ENCODE measurements around the gene CLSTN2.

CLSTN2 gene

GRCh38 chr3:140559546-140559945 is 624.6 kb downstream of the CLSTN2 start:
- DNase-seq (ENCODE audit: insufficient read length, low spot score) (no peak), FAIRE-seq (no peak)

DNA sequence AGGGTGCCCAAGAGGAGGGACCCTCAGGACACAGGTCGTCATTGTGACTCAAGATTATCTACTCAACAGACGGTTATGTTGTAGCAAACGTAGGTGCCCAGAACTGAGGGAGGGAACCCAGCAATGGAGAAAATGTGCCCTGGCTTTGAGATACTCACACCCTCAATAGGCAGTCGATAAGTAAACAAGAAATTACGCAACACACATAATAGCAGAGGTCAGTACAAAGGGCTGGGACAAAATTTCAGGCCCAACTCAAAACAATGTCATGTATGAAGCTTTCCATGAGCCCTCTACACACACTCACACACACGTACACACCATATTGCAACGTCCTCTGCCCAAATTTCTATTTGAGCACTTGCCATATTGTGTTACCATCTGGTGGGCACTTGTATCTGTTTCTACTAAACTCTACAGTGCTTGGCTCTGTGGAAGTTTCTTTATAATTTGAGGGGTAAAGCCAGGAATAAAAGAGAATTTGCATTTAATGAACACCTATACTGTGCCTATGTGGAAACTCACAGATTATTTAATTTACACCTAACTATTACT is 628.3 kb downstream of the CLSTN2 start:
- FAIRE-seq (no peak), DNase-seq (ENCODE audit: insufficient read length, low spot score) (no peak)

DNA sequence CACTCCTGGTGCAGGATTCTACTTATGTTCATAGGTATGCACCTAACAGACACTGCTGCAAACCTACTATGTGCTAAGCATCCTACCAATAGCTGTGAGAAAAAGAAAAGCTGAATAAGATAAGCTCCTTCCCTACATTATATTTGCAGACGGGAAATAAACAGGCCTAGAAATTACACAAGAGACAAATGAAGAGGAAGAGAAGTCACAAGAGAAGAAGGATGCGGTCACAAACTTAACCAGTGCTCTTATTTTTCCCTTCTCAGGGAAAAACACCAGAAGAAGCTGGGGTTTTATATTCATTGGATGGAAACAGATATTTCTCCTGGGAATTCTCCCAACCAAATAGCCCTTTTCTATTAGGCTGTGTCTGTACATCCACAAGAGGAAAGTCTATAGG is 633.1 kb downstream of the CLSTN2 start:
- DNase-seq (ENCODE audit: insufficient read length, low spot score) (no peak), FAIRE-seq (no peak)

DNA sequence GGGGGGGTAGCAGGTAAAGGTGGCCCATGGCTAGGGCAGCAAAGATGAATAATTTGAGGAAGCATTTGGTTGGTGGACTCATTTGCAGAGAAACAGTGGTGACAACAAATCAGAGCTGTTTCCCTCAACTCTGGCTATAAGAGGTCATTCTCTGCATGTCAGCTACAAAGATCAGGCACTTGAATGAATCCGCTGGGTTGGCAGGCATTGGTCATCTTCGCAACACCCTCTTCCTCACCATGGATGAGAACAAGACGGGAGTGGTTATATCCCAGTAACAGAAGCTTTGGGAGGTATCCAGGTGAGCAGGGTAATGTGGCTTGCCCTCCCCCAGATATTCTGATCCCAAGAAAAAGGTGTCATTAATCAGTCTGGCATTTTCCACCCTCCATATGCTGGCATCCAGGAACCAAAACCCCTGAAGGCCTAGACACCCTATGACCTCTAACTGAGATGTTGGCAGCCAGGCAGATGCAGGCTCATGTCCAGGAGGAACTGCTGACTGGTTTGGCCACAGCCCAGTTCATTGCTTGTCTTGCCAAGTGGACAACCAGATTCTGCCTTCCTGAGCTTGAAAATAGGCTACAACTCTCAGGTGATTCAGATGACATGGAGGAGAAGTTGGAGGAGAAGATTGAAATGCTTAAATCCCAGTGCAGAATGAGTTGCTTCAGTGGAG is 634.0 kb downstream of the CLSTN2 start:
- no peak for DNase-seq (ENCODE audit: insufficient read length, low spot score)
- FAIRE-seq = no peak

DNA sequence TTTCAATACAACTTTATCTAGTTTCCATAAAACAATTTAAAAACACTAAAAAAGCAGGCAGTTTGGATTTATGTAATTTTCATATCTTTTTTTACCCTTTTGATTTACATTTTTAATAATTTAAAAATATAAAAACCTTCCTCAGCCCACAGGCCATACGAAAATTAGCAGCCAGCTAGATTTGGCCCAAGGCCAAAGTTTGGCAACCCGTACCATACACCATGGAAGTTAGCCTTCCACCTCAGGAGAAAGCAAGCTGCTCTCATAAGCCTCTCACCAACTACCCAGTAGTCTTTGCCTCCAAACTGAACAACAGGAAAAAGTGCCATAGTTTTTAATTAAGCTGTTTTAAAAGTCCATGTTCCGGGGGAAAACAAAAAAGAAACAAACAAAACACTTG is 635.6 kb downstream of the CLSTN2 start:
- DNase-seq (ENCODE audit: insufficient read length, low spot score) = no peak
- FAIRE-seq = no peak

- DNase-seq (ENCODE audit: insufficient read length, low spot score) (no peak), FAIRE-seq (no peak)
These were observed 636.9 kb downstream of the CLSTN2 start for GRCh38 chr3:140571836-140572235.

- DNase-seq (ENCODE audit: insufficient read length, low spot score) = no peak
- FAIRE-seq = no peak
These were observed 637.3 kb downstream of the CLSTN2 start for GRCh38 chr3:140572334-140572733.

- FAIRE-seq = no peak
These were observed 638.0 kb downstream of the CLSTN2 start for GRCh38 chr3:140573011-140573410.

GRCh38 chr3:140574375-140574774 is 639.4 kb downstream of the CLSTN2 start:
- no peak for FAIRE-seq
- no peak for DNase-seq (ENCODE audit: insufficient read length, low spot score)

More at GRCh38 chr3:140573011-140573410, 638.0 kb downstream of the CLSTN2 start:
- DNase-seq (ENCODE audit: insufficient read length, low spot score) = no peak

- FAIRE-seq (no peak), DNase-seq (ENCODE audit: insufficient read length, low spot score) (no peak)
These were observed 641.5 kb downstream of the CLSTN2 start for GRCh38 chr3:140576449-140576848.

- no peak for DNase-seq (ENCODE audit: insufficient read length, low spot score)
- no peak for FAIRE-seq
These were observed 642.9 kb downstream of the CLSTN2 start for GRCh38 chr3:140577911-140578310.

DNA sequence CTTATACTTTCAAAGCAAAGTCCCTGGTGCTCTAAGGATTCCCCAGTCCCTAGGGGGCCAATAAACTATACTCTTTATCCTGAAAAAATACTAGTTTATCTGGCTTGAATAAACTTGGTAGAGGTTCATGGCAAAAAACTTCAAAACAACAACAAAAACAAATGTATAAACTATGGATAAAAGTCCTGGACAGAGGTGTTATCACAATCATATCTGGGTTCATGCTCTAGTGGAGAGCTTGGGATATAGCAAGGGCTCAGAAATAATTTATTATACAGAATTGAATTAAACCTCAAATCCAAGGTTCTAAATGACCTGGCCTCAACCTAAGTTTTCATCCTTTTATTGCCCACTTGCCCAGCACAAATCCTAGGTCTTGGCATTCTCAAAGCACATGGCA is 644.3 kb downstream of the CLSTN2 start:
- DNase-seq (ENCODE audit: insufficient read length, low spot score) (no peak), FAIRE-seq (no peak)

- no peak for FAIRE-seq
- no peak for DNase-seq (ENCODE audit: insufficient read length, low spot score)
These were observed 645.8 kb downstream of the CLSTN2 start for GRCh38 chr3:140580746-140581145.

DNA sequence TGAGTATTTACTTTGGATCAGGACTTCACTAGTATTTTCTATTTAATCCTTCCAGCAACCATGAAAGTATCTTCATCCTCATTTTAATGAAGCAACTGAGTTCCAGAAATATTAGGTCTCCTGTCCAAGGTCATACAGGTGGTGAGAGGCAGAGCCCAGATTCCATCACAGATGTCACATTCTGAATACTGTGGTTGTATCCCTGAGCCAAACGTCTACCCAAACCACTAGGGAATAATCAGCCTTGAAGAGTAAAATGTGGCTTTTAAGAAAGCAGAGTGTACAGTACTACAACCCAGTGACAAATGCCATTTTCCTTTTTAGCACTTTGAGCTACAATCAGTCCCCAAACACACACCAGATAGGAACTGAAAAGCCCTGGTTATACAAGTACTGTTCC is 649.6 kb downstream of the CLSTN2 start:
- no peak for DNase-seq (ENCODE audit: insufficient read length, low spot score)
- no peak for FAIRE-seq

DNA sequence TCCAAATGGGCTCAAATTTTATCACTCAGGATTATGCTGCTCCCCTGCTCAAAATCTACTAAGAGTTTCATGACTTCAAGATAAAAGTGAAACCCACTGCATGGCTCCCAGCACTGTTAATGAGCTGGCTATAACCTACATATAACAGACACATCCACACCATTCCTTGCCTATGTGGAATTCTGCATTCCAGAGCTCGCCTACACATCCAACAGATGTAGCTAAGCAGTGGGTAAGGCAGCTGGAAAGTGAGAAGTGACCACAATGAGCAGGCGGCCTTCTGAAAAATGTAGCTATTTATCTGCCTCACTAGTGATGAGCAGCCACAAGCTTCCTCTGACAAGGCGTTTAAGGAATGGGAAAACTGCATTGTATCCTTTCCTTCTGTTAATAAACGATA is 650.8 kb downstream of the CLSTN2 start:
- DNase-seq (ENCODE audit: insufficient read length, low spot score) = no peak
- peak; percentile 71 for FAIRE-seq

DNA sequence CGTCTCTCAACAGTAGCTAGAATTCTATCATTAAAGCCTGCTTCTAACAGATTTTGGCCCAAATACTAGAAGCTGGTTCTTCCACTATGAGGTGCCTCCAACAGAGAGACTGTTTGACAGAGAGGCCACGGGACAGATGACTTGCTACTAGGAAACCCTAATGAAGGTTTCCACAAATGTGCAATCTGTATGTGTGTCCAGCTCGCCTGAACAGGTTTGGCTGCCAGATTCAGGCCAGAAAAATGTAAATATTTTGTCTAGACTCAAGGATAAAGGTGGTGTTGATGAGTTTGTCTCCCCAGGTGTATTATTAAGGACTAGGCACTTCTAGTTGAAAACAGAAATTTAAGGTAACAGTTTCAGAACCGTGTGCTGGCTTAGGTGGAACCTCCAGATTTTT is 651.3 kb downstream of the CLSTN2 start:
- FAIRE-seq (no peak), DNase-seq (ENCODE audit: insufficient read length, low spot score) (no peak)

- FAIRE-seq (no peak), DNase-seq (ENCODE audit: insufficient read length, low spot score) (no peak)
These were observed 653.6 kb downstream of the CLSTN2 start for GRCh38 chr3:140588558-140588957.

- no peak for DNase-seq (ENCODE audit: insufficient read length, low spot score)
- FAIRE-seq = no peak
These were observed 658.8 kb downstream of the CLSTN2 start for GRCh38 chr3:140593766-140594165.

DNA sequence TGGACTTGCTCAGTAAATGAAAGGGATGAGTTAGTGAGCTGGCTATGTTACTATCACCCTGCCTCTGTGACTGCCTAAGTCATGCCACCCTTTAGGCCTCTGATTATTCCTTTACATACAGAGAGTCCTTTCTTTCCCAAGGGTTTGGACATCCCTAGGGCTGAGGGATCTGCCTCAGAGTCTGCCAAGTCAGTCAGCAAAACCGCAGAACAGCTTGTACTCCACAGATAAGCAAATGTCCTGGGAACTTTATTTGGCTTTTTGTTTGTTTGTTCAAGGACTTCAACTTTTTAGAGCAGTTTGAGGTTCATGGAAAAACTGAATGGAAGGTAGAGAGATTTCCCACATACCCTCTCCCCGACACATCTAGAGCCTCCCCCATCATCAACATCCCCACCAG is 660.3 kb downstream of the CLSTN2 start:
- no peak for FAIRE-seq
- no peak for DNase-seq (ENCODE audit: insufficient read length, low spot score)

DNA sequence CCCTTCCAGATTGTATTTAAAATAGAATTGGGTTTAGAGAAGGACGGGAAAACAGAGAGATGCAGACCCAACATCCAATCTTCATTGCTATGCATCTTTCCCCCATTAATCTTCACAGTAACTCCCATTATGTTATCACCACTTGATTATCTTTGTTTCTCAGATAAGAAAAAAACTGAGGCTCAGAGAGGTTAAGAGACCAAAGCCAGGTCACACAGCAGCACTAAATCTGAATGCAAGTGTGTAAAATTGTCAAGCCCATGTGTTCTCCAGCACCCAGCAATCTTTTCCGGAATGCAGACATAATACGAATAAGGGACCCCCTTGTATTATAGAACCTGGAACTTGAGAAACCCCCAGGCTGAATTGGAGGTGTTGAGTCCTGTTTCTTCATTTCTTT is 662.4 kb downstream of the CLSTN2 start:
- no peak for DNase-seq (ENCODE audit: insufficient read length, low spot score)

GRCh38 chr3:140597792-140598191 is 662.8 kb downstream of the CLSTN2 start:
- FAIRE-seq (no peak), DNase-seq (ENCODE audit: insufficient read length, low spot score) (no peak)

More for the DNA sequence above, 662.4 kb downstream of the CLSTN2 start:
- FAIRE-seq = no peak

DNA sequence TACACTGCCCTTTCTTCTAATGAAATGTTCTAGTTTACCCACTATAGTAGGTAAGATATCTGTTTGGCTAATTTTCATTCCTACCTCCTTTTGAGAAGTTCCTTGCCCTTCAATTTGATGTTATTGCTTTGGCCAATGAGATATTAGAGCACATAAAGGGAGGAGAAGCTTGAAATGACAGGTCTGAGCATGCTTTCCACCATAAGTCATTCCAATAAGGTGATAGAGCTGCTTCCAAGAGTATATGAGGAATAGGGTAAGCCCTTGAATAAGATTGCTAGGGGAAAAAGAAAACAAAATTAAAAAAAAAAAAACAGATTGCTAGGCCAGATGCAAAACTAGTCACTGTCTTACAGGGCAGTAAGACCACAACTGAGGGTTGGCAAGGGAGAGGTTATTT is 664.0 kb downstream of the CLSTN2 start:
- no peak for DNase-seq (ENCODE audit: insufficient read length, low spot score)
- no peak for FAIRE-seq

- DNase-seq (ENCODE audit: insufficient read length, low spot score) (no peak), FAIRE-seq (no peak)
These were observed 664.5 kb downstream of the CLSTN2 start for GRCh38 chr3:140599496-140599895.

Data from HTR-8/SVneo (cell line).